C4-2B (cell line): ENCODE results near the gene ETV4.

Source experiments
- H3K27ac ChIP-seq: fragments of 450-650 bp; 2 replicates; pipeline ENCODE4 v1.5.1; 2017
- CTCF ChIP-seq: fragments of 450-650 bp; conservative IDR thresholded peaks from 2 replicates; pipeline ENCODE4 v1.5.1; 2017; ENCODE audit warnings: mild to moderate bottlenecking
- ZFX ChIP-seq: fragments of 450-650 bp; IDR thresholded peaks from 2 replicates; pipeline ENCODE4 v1.6.1; 2017

ETV4 gene

GRCh38 chr17:43531082-43531378, 15.1 kb downstream of the ETV4 start:
- H3K27ac ChIP-seq = no peak overlapping the region
- TF ChIP-seq ZFX (no peak), CTCF (no peak)

GRCh38 chr17:43530288-43531081, 15.7 kb downstream of the ETV4 start:
- no peak overlapping the region for H3K27ac ChIP-seq
- TF ChIP-seq CTCF = no peak
- TF ChIP-seq ZFX = no peak

- no peak overlapping the region for H3K27ac ChIP-seq
- TF ChIP-seq ZFX (no peak), CTCF (no peak)
Measured at GRCh38 chr17:43529947-43530287, 16.2 kb downstream of the ETV4 start.

- H3K27ac ChIP-seq = no peak overlapping the region
Measured at GRCh38 chr17:43528988-43529814, 16.9 kb downstream of the ETV4 start.

GRCh38 chr17:43528319-43528987, 17.7 kb downstream of the ETV4 start:
- H3K27ac ChIP-seq = no peak overlapping the region
- TF ChIP-seq CTCF = no peak
- no peak for TF ChIP-seq ZFX

More at GRCh38 chr17:43528988-43529814, 16.9 kb downstream of the ETV4 start:
- TF ChIP-seq ZFX (no peak), CTCF (no peak)

- TF ChIP-seq CTCF = no peak
- no peak for TF ChIP-seq ZFX
- no peak overlapping the region for H3K27ac ChIP-seq
Measured at GRCh38 chr17:43526886-43527648, 19.1 kb downstream of the ETV4 start.
